Peyer's patch (tissue), 4 donors: Measurements from ENCODE around the gene NCOA3. TPM values are rescaled to one million over a fixed set of nuclear protein-coding genes. Genes with fewer than 3 reads are reported as not detected.

Experiments used
- DNase-seq, 3 donors: peaks; one replicate each; pipeline ENCODE4 v3.0.0-alpha.2; 2017 to 2019
- H3K27ac ChIP-seq, 4 donors: fragments of 200-600 bp; sonication (generic); one replicate each; pipeline ENCODE4 v1.5.1; 2016 to 2019
- H3K27me3 ChIP-seq, 2 donors: fragments of 200-600 bp; sonication (generic); one replicate each; pipeline ENCODE4 v1.5.1; 2019
- H3K36me3 ChIP-seq, 3 donors: fragments of 200-600 bp; sonication (generic); one replicate each; pipeline ENCODE4 v1.5.1; 2016 to 2019
- H3K4me1 ChIP-seq, 4 donors: fragments of 200-600 bp; sonication (generic); one replicate each; pipeline ENCODE4 v1.5.1; 2016 to 2019
- H3K4me3 ChIP-seq, 4 donors: fragments of 200-600 bp; sonication (generic); 1 replicate in 3 of 4; 2 replicates in 1 of 4; pipeline ENCODE4 v1.5.1; 2016 to 2019; ENCODE audit warnings: mild to moderate bottlenecking in 1 of 4
- H3K9me3 ChIP-seq, 4 donors: fragments of 200-600 bp; sonication (generic); one replicate each; pipeline ENCODE4 v1.5.1; 2016 to 2019; ENCODE audit warnings: mild to moderate bottlenecking in 1 of 4
- POLR2A ChIP-seq, 2 donors: fragments of 450-650 bp; IDR thresholded peaks; one replicate each; pipeline ENCODE4 v1.5.1; 2017; ENCODE audit warnings: antibody characterized with exemption in 2 of 2, mild to moderate bottlenecking in 2 of 2, moderate library complexity in 2 of 2
- total RNA-seq, 4 donors: library from RNA; depleted of rRNA; stranded (reverse); fragments of >200 nt; gene quantifications; one replicate each; pipeline ENCODE4 v1.1.0, GENCODE V29; 2016
- TF ChIP-seq, protein P1 (sequence below), 6 experiments: fragments of 450-650 bp in 4 of 6; fragments of 200-600 bp in 2 of 6; sonication (generic) in 1 of 6; IDR thresholded peaks; one replicate each; pipeline ENCODE4 v1.5.1; 2017 to 2019; ENCODE audit warnings: antibody characterized with exemption in 6 of 6, mild to moderate bottlenecking in 3 of 6, moderate library complexity in 1 of 6

The NCOA3 gene
- total RNA-seq, 4 donors from 2014 or later: 17.9 to 99.9 (median 26.6) TPM

GRCh38 chr20:47484303-47484702 is 17.4 kb upstream of the NCOA3 start:
- H3K4me1 ChIP-seq: peaks cover 0 to 6% (median 0%) of the 10 kb centered on the region in 4 donors
- H3K9me3 ChIP-seq: no peaks in the 10 kb centered on the region
- H3K36me3 ChIP-seq: no peaks in the 10 kb centered on the region
- no peak for DNase-seq
- no peak overlapping the region for H3K4me3 ChIP-seq
- H3K27ac ChIP-seq: no peak overlapping the region
- TF ChIP-seq POLR2A (IDR thresholded peaks at IDR 0.05): no peak
- TF ChIP-seq, protein P1, sequence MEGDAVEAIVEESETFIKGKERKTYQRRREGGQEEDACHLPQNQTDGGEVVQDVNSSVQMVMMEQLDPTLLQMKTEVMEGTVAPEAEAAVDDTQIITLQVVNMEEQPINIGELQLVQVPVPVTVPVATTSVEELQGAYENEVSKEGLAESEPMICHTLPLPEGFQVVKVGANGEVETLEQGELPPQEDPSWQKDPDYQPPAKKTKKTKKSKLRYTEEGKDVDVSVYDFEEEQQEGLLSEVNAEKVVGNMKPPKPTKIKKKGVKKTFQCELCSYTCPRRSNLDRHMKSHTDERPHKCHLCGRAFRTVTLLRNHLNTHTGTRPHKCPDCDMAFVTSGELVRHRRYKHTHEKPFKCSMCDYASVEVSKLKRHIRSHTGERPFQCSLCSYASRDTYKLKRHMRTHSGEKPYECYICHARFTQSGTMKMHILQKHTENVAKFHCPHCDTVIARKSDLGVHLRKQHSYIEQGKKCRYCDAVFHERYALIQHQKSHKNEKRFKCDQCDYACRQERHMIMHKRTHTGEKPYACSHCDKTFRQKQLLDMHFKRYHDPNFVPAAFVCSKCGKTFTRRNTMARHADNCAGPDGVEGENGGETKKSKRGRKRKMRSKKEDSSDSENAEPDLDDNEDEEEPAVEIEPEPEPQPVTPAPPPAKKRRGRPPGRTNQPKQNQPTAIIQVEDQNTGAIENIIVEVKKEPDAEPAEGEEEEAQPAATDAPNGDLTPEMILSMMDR (IDR thresholded peaks at IDR 0.05): no peak
- H3K27me3 ChIP-seq: no peaks in the 10 kb centered on the region

DNA sequence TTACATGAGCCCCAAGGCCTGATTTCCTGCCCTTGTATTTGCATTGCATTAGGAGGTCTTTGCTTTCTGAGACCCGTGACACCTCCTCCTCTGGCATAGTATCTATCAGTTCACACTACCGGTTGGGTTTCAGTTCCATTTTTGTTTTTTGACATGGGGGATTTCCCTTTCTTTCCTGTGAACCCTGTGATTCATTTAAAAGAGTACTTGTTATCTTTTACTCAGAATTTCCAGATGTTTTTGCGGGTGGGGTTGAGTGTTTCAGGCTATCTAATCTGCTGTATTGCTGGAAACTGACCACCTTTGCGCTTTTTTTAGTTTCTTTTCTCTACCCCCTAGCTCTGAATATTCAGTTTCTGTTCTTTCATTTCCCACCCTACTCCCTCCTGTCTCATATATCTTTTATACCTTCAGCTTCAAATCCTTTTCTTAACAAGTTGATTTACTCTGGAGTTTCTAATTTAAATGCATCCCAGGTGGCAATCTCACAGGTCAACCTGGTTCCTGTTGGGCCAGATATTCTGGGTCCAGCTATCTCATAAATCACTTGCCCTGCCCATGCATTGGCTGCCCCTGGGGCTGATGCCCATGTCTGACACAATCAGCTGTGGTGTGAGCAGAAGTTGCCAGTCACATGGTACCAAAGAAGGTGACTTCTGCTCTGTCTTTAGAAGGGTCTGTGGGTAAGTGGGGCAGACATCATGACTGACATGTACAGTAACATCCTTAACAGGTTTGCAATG is 14.3 kb upstream of the NCOA3 start:
- Histone ChIP-seq H3K27ac (peak overlapping the region; percentile 5 to 75 (median 48)), H3K36me3 (no peaks in the 10 kb centered on the region), H3K27me3 (no peaks in the 10 kb centered on the region), H3K9me3 (no peaks in the 10 kb centered on the region), H3K4me1 (peaks cover 0 to 10% (median under 1%) of the 10 kb centered on the region in 4 donors), H3K4me3 (no peak overlapping the region)
- DNase-seq: peak in 2 of 3 donors; percentile 59 to 70
- TF ChIP-seq, protein P1 (IDR thresholded peaks at IDR 0.05): no peak
- no peak for TF ChIP-seq POLR2A (IDR thresholded peaks at IDR 0.05)

GRCh38 chr20:47489448-47489872 is 12.2 kb upstream of the NCOA3 start:
- H3K9me3 ChIP-seq: no peaks in the 10 kb centered on the region
- H3K36me3 ChIP-seq: no peaks in the 10 kb centered on the region
- no peak overlapping the region for H3K4me3 ChIP-seq
- H3K4me1 ChIP-seq: peaks cover 3 to 20% (median 12%) of the 10 kb centered on the region in 4 donors
- H3K27me3 ChIP-seq: no peaks in the 10 kb centered on the region
- H3K27ac ChIP-seq: peak overlapping the region in 3 of 4 donors; percentile 34 to 75 (median 44)
- TF ChIP-seq POLR2A (IDR thresholded peaks at IDR 0.05): no peak
- TF ChIP-seq, protein P1 (IDR thresholded peaks at IDR 0.05): no peak
- DNase-seq: peak in 2 of 3 donors; percentile 71 to 86

- H3K9me3 ChIP-seq: no peaks in the 10 kb centered on the region
- no peak overlapping the region for H3K4me3 ChIP-seq
- H3K27me3 ChIP-seq: no peaks in the 10 kb centered on the region
- TF ChIP-seq, protein P1 (IDR thresholded peaks at IDR 0.05): no peak
- TF ChIP-seq POLR2A (IDR thresholded peaks at IDR 0.05): no peak
- no peaks in the 10 kb centered on the region for H3K36me3 ChIP-seq
- no peak for DNase-seq
- peak overlapping the region in 1 of 4 donors; percentile 3 for H3K27ac ChIP-seq
- H3K4me1 ChIP-seq: peaks cover 3 to 20% (median 12%) of the 10 kb centered on the region in 4 donors
Measured at GRCh38 chr20:47490795-47491194, 10.9 kb upstream of the NCOA3 start.

DNA sequence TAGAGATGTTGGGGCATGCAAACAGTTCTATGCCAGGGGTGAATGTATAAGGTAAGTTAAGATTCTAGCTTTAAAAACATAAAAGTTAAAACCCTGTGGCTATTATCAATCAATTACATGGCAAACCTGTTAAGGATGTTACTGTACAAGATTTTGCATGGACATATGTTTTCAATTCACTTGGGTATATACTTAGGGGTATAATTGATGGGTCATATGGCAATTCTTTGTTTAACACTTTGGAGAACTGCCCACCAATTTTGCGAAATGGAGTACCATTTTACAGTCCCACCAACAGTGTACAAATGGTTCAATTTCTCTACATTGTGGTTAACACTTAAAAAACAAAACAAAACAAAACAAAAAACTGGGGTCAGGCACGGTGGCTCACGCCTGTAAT is 9.4 kb upstream of the NCOA3 start:
- DNase-seq: no peak
- TF ChIP-seq, protein P1 (IDR thresholded peaks at IDR 0.05): no peak
- no peak for TF ChIP-seq POLR2A (IDR thresholded peaks at IDR 0.05)
- H3K27me3 ChIP-seq: no peaks in the 10 kb centered on the region
- H3K4me1 ChIP-seq: peaks cover 3 to 20% (median 10%) of the 10 kb centered on the region in 4 donors
- no peaks in the 10 kb centered on the region for H3K36me3 ChIP-seq
- no peaks in the 10 kb centered on the region for H3K9me3 ChIP-seq
- peak overlapping the region in 1 of 4 donors; percentile 59 for H3K27ac ChIP-seq
- H3K4me3 ChIP-seq: no peak overlapping the region
